ENCODE measurements around the gene SLC28A1. TPM values are rescaled to one million over a fixed set of nuclear protein-coding genes. Genes with fewer than 3 reads are reported as not detected.

Gene SLC28A1
- total RNA-seq, 1 experiment from 2014 or later = not detected

GRCh38 chr15:84889313-84889990, 5.0 kb downstream of the SLC28A1 start:
- BruUV-seq (replicated peaks) = no TSS peak
- DNase-seq (ENCODE audit: low read depth, low spot score) (no peak), ATAC-seq (no peak)
- in situ Hi-C loops (cut with HindIII; ENCODE audit: low pct_unique_long_range_greater_than_20kb, low sequenced_read_pairs) (no loop called here), intact Hi-C loops (cut with micrococcal nuclease; ENCODE audit: unreplicated experiment) (no loop called here)
- Histone ChIP-seq H3K27me3 (ENCODE audit: control insufficient read depth, insufficient read depth, low read length) (no peaks in the 10 kb centered on the region), H3K36me3 (ENCODE audit: control insufficient read depth, insufficient read depth, low read length) (no peaks in the 10 kb centered on the region), H3K4me3 (ENCODE audit: low read depth in 2 of 2, low read length in 2 of 2) (no peak overlapping the region), H3K27ac (ENCODE audit: low read length) (no peak overlapping the region), H3K9me3 (ENCODE audit: control insufficient read depth, insufficient read depth, low read depth, low read length) (no peaks in the 10 kb centered on the region), H3K4me1 (ENCODE audit: control insufficient read depth, insufficient read depth, low read length) (no peaks in the 10 kb centered on the region)
- ChIA-PET CTCF (no interaction called here), POLR2A (no interaction called here)
- no peak for TF ChIP-seq SIN3A (IDR thresholded peaks at IDR 0.05; ENCODE audit: borderline replicate concordance, insufficient read depth, low read depth, low read length)
- no peak for TF ChIP-seq REST (IDR thresholded peaks at IDR 0.05; ENCODE audit: insufficient read depth in 1 of 2, low read depth in 2 of 2, low read length in 1 of 2)
- no peak for TF ChIP-seq TCF7L2 (IDR thresholded peaks at IDR 0.05; ENCODE audit: low read depth, low read length)
- no peak for TF ChIP-seq POLR2AphosphoS5 (IDR thresholded peaks at IDR 0.05; ENCODE audit: low read depth, low read length)
- TF ChIP-seq CTCF (IDR thresholded peaks at IDR 0.05) = no peak

- no peaks in the 10 kb centered on the region for H3K27me3 ChIP-seq (ENCODE audit: control insufficient read depth, insufficient read depth, low read length)
- in situ Hi-C loops (cut with HindIII; ENCODE audit: low pct_unique_long_range_greater_than_20kb, low sequenced_read_pairs) = no loop called here
- no TSS peak for BruUV-seq (replicated peaks)
- no peak overlapping the region for H3K4me3 ChIP-seq (ENCODE audit: low read depth in 2 of 2, low read length in 2 of 2)
- DNase-seq (ENCODE audit: low read depth, low spot score) = no peak
- intact Hi-C loops (cut with micrococcal nuclease; ENCODE audit: unreplicated experiment) = no loop called here
- H3K4me1 ChIP-seq (ENCODE audit: control insufficient read depth, insufficient read depth, low read length) = no peaks in the 10 kb centered on the region
- H3K27ac ChIP-seq (ENCODE audit: low read length) = no peak overlapping the region
- H3K9me3 ChIP-seq (ENCODE audit: control insufficient read depth, insufficient read depth, low read depth, low read length) = no peaks in the 10 kb centered on the region
- CTCF ChIA-PET = no interaction called here
- TF ChIP-seq TCF7L2 (IDR thresholded peaks at IDR 0.05; ENCODE audit: low read depth, low read length) = no peak
- no peak for TF ChIP-seq CTCF (IDR thresholded peaks at IDR 0.05)
- TF ChIP-seq POLR2AphosphoS5 (IDR thresholded peaks at IDR 0.05; ENCODE audit: low read depth, low read length) = no peak
- no peak for TF ChIP-seq SIN3A (IDR thresholded peaks at IDR 0.05; ENCODE audit: borderline replicate concordance, insufficient read depth, low read depth, low read length)
- TF ChIP-seq REST (IDR thresholded peaks at IDR 0.05; ENCODE audit: insufficient read depth in 1 of 2, low read depth in 2 of 2, low read length in 1 of 2) = no peak
- POLR2A ChIA-PET = no interaction called here
- H3K36me3 ChIP-seq (ENCODE audit: control insufficient read depth, insufficient read depth, low read length) = no peaks in the 10 kb centered on the region
- no peak for ATAC-seq
Measured at GRCh38 chr15:84889991-84890669, 5.7 kb downstream of the SLC28A1 start.

Data from Panc1 (cell line).